Ishikawa (cell line): ENCODE measurements around the gene CADM2.

ENCODE experiments used
- CEBPB ChIP-seq: IDR thresholded peaks from 2 replicates; pipeline ENCODE4 v1.6.1; 2012
- EGR1 ChIP-seq: IDR thresholded peaks from 2 replicates; pipeline ENCODE4 v1.6.1; 2012
- EP300 ChIP-seq: IDR thresholded peaks from 2 replicates; pipeline ENCODE4 v1.6.1; 2012; ENCODE audit warnings: borderline replicate concordance
- FOXM1 ChIP-seq: IDR thresholded peaks from 2 replicates; pipeline ENCODE4 v1.6.1; 2012; ENCODE audit warnings: low read depth, borderline replicate concordance
- NFIC ChIP-seq: IDR thresholded peaks from 2 replicates; pipeline ENCODE4 v1.6.1; 2012
- REST ChIP-seq: IDR thresholded peaks from 2 replicates; pipeline ENCODE4 v1.6.1; 2012; ENCODE audit warnings: low read depth, mild to moderate bottlenecking
- TAF1 ChIP-seq: IDR thresholded peaks from 2 replicates; pipeline ENCODE4 v1.6.1; 2012; ENCODE audit warnings: low read depth, mild to moderate bottlenecking
- TCF12 ChIP-seq: IDR thresholded peaks from 2 replicates; pipeline ENCODE4 v1.6.1; 2012; ENCODE audit warnings: low read depth
- TEAD4 ChIP-seq: IDR thresholded peaks from 2 replicates; pipeline ENCODE4 v1.6.1; 2012
- YY1 ChIP-seq: IDR thresholded peaks from 2 replicates; pipeline ENCODE4 v1.6.1; 2012; ENCODE audit warnings: low read depth
- ZBTB7A ChIP-seq: IDR thresholded peaks from 2 replicates; pipeline ENCODE4 v1.6.1; 2012; ENCODE audit warnings: low read depth
- TF ChIP-seq, protein P1 (sequence below): IDR thresholded peaks from 2 replicates; pipeline ENCODE4 v1.6.1; 2012
- TF ChIP-seq, protein P2 (sequence below): IDR thresholded peaks from 2 replicates; pipeline ENCODE4 v1.6.1; 2012

DNA sequence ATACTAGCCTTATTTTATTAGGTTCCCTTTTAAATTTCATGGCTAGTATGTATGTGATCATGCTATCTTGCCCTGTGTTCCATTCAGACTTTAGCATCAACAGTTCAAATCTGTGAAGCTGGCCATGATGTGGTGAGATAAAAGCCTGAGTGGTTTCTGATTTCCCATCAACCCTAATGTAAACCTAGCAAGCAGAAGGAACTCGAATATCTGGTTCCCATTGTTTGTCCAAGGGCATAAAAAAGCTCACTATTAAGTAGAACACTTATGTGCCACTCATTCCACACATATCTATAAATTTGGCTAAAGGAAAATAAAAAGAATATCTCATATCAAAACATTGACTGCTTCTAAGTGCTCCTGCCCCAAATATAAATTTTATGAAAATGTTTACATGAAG, 311.7 kb downstream of the CADM2 start:
- TF ChIP-seq EP300 = no peak
- no peak for TF ChIP-seq REST
- no peak for TF ChIP-seq EGR1
- TF ChIP-seq, protein P1, sequence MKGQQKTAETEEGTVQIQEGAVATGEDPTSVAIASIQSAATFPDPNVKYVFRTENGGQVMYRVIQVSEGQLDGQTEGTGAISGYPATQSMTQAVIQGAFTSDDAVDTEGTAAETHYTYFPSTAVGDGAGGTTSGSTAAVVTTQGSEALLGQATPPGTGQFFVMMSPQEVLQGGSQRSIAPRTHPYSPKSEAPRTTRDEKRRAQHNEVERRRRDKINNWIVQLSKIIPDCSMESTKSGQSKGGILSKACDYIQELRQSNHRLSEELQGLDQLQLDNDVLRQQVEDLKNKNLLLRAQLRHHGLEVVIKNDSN = no peak
- no peak for TF ChIP-seq CEBPB
- TF ChIP-seq, protein P2, sequence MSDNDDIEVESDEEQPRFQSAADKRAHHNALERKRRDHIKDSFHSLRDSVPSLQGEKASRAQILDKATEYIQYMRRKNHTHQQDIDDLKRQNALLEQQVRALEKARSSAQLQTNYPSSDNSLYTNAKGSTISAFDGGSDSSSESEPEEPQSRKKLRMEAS = no peak
- no peak for TF ChIP-seq YY1
- TF ChIP-seq NFIC = no peak
- no peak for TF ChIP-seq FOXM1
- no peak for TF ChIP-seq TCF12
- no peak for TF ChIP-seq TEAD4
- no peak for TF ChIP-seq TAF1
- no peak for TF ChIP-seq ZBTB7A
